Smooth muscle cell (in vitro differentiated cells): ENCODE data around the gene PSME4. TPM values are rescaled to one million over a fixed set of nuclear protein-coding genes. Genes with fewer than 3 reads are reported as not detected.

Experiments
- DNase-seq: peaks from one replicate; lab custom pipeline; 2025; ENCODE audit not compliant: unreplicated experiment; lab: John Stamatoyannopoulos, UW
- H2AFZ ChIP-seq: fragments of 200-600 bp; sonication (generic); 2 replicates; pipeline ENCODE4 v1.6.0; 2016; ENCODE audit warnings: antibody characterized with exemption, low read depth, mild to moderate bottlenecking
- H3F3A ChIP-seq: fragments of 200-600 bp; sonication (generic); 2 replicates; pipeline ENCODE4 v1.6.0; 2017; ENCODE audit warnings: antibody characterized with exemption, low read depth
- H3K27ac ChIP-seq: fragments of 200-600 bp; sonication (generic); 2 replicates; pipeline ENCODE4 v1.5.1; 2016; ENCODE audit warnings: low read depth, mild to moderate bottlenecking
- H3K27me3 ChIP-seq: fragments of 200-600 bp; sonication (generic); 2 replicates; pipeline ENCODE4 v1.6.1; 2016; ENCODE audit warnings: low read depth, mild to moderate bottlenecking
- H3K36me3 ChIP-seq: fragments of 200-600 bp; sonication (generic); 2 replicates; pipeline ENCODE4 v1.5.1; 2016; ENCODE audit warnings: low read depth
- H3K4me1 ChIP-seq: fragments of 200-600 bp; sonication (generic); 2 replicates; pipeline ENCODE4 v1.5.1; 2016; ENCODE audit warnings: low read depth
- H3K4me2 ChIP-seq: fragments of 200-600 bp; sonication (generic); 2 replicates; pipeline ENCODE4 v1.6.0; 2016; ENCODE audit warnings: mild to moderate bottlenecking
- H3K4me3 ChIP-seq: fragments of 200-600 bp; sonication (generic); 2 replicates; pipeline ENCODE4 v1.5.1; 2016; ENCODE audit warnings: mild to moderate bottlenecking
- H3K79me2 ChIP-seq: fragments of 200-600 bp; sonication (generic); 2 replicates; pipeline ENCODE4 v1.6.0; 2016; ENCODE audit warnings: low read depth, mild to moderate bottlenecking
- H3K9ac ChIP-seq: fragments of 200-600 bp; sonication (generic); 2 replicates; pipeline ENCODE4 v1.6.0; 2016; ENCODE audit warnings: low read depth
- H3K9me3 ChIP-seq: fragments of 200-600 bp; sonication (generic); replicated peaks from 2 replicates; pipeline ENCODE4 v1.5.1; 2016; ENCODE audit warnings: low read depth
- H4K20me1 ChIP-seq: fragments of 200-600 bp; sonication (generic); 2 replicates; pipeline ENCODE4 v1.6.0; 2016; ENCODE audit warnings: low read depth
- WGBS: methylation state at CpG from one replicate; pipeline ENCODE4 v1.1.7; 2016; ENCODE audit warnings: low lambda C conversion rate; 5-methylcytosine and 5-hydroxymethylcytosine counted together
- polyA plus RNA-seq: library from polyadenylated mRNA; unstranded; fragments of >200 nt; fragmentation: Nextera tagmentation; extraction: Ambion mirVana; gene quantifications from 2 replicates; pipeline ENCODE4 v1.2.1, GENCODE V29; 2016
- total RNA-seq: library from RNA; depleted of rRNA; stranded (reverse); fragments of >200 nt; gene quantifications from 2 replicates; pipeline ENCODE4 v1.2.3, GENCODE V29; 2014
- TF ChIP-seq, protein P1 (sequence below): fragments of 200-600 bp; sonication (generic); IDR thresholded peaks from 2 replicates; pipeline ENCODE4 v1.5.1; 2017; ENCODE audit warnings: borderline replicate concordance, mild to moderate bottlenecking, antibody characterized with exemption; ENCODE audit not compliant: insufficient read depth, poor library complexity, severe bottlenecking

PSME4 gene
- total and polyA plus RNA-seq, 2 experiments from 2014 or later: 11.3 to 65.2 TPM

DNA sequence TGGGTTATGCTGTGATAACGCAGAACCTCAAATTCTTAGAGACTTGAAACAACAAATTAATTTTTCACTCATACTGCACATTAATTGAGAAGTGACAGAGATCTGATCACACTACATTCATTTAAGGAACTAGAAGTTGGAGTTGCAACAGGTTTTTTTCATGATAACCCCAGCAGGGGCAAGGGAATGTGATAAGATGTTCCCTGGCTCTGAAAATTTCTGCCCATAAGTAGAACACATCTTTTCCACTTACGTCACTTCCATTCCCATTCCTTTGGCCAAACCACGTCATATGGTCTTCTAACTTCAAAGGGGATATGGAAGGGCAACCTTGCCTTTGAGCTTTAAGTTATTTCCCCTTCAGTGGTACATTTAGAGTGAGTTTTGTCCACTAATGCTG lies 29.7 kb upstream of the PSME4 start:
- WGBS: 78% methylated on average over 3 of the region's 3 CpGs
- DNase-seq: no peak
- no peaks in the 10 kb centered on the region for H3F3A ChIP-seq
- H3K4me2 ChIP-seq: no peak overlapping the region
- no peak overlapping the region for H2AFZ ChIP-seq
- peak overlapping the region; percentile 35 for H3K27ac ChIP-seq
- H3K9ac ChIP-seq: no peak overlapping the region
- H3K9me3 ChIP-seq: no peaks in the 10 kb centered on the region
- H3K36me3 ChIP-seq: no peaks in the 10 kb centered on the region
- no peaks in the 10 kb centered on the region for H4K20me1 ChIP-seq
- H3K4me1 ChIP-seq: no peaks in the 10 kb centered on the region
- H3K79me2 ChIP-seq: no peaks in the 10 kb centered on the region
- no peaks in the 10 kb centered on the region for H3K27me3 ChIP-seq
- TF ChIP-seq, protein P1, sequence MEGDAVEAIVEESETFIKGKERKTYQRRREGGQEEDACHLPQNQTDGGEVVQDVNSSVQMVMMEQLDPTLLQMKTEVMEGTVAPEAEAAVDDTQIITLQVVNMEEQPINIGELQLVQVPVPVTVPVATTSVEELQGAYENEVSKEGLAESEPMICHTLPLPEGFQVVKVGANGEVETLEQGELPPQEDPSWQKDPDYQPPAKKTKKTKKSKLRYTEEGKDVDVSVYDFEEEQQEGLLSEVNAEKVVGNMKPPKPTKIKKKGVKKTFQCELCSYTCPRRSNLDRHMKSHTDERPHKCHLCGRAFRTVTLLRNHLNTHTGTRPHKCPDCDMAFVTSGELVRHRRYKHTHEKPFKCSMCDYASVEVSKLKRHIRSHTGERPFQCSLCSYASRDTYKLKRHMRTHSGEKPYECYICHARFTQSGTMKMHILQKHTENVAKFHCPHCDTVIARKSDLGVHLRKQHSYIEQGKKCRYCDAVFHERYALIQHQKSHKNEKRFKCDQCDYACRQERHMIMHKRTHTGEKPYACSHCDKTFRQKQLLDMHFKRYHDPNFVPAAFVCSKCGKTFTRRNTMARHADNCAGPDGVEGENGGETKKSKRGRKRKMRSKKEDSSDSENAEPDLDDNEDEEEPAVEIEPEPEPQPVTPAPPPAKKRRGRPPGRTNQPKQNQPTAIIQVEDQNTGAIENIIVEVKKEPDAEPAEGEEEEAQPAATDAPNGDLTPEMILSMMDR: no peak
- H3K4me3 ChIP-seq: no peak overlapping the region

DNA sequence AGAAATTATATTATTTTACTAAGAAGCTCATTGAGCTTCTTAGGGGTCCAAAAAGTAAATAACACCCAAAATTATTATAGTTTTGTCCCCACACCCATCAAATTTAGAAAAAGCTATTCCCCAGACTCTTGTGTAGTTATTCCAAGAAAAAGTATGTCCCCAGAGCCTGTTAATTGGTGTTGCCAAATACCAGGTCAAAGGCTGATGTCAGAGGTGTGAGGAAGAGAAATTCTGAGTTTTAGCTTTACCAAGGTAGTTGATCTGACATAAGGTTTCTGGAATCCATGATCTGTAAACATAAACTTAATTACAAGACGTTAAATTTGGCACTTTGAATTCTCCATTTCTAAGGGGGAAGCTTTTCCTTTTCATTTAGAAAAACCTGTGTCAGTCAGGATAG lies 29.3 kb upstream of the PSME4 start:
- Histone ChIP-seq H3F3A (no peaks in the 10 kb centered on the region), H3K27ac (peak overlapping the region; percentile 35)
- TF ChIP-seq, protein P1: no peak

DNA sequence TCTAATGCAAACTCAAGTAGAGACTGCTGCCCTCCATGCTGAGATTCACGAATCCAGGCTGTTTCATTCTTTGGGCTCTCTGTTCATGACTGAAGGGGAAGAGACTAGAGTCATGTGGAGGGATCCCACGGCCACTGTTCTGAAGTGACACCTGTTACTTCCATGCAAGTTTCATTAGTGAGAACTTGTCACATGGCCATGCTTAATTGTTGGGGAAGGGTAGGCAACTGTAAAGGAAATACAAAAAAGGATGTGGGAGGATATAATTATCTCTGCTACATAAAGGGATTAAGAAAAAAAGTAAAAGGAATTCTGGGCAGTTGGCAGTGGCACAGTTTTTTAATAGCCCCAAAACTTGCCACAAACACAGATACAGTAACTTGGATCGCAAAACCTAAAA lies 28.0 kb upstream of the PSME4 start:
- WGBS: 90% methylated on average over 3 of the region's 3 CpGs
- DNase-seq: no peak
- H3K9ac ChIP-seq: no peak overlapping the region
- H3K27me3 ChIP-seq: no peaks in the 10 kb centered on the region
- H3K27ac ChIP-seq: no peak overlapping the region
- TF ChIP-seq, protein P1: no peak
- H3F3A ChIP-seq: no peaks in the 10 kb centered on the region
- no peak overlapping the region for H3K4me2 ChIP-seq
- H3K36me3 ChIP-seq: no peaks in the 10 kb centered on the region
- H2AFZ ChIP-seq: no peak overlapping the region
- no peak overlapping the region for H3K4me3 ChIP-seq
- no peaks in the 10 kb centered on the region for H3K4me1 ChIP-seq
- H3K9me3 ChIP-seq: no peaks in the 10 kb centered on the region
- no peaks in the 10 kb centered on the region for H3K79me2 ChIP-seq
- H4K20me1 ChIP-seq: no peaks in the 10 kb centered on the region

More for the DNA sequence above, 29.3 kb upstream of the PSME4 start:
- H3K4me2 ChIP-seq: no peak overlapping the region
- no peak overlapping the region for H3K9ac ChIP-seq
- H3K4me3 ChIP-seq: no peak overlapping the region
- DNase-seq: no peak
- H3K79me2 ChIP-seq: no peaks in the 10 kb centered on the region
- no peaks in the 10 kb centered on the region for H3K27me3 ChIP-seq
- no peaks in the 10 kb centered on the region for H4K20me1 ChIP-seq
- no peaks in the 10 kb centered on the region for H3K4me1 ChIP-seq
- H3K9me3 ChIP-seq: no peaks in the 10 kb centered on the region
- 58% methylated on average over 1 of the region's 1 CpG for WGBS
- H2AFZ ChIP-seq: no peak overlapping the region
- H3K36me3 ChIP-seq: no peaks in the 10 kb centered on the region
